ENCODE measurements around the gene CCDC85C.

GRCh38 chr14:99575043-99576023 lies 28.7 kb downstream of the CCDC85C start:
- TF ChIP-seq CTCF (IDR thresholded peaks at IDR 0.05; ENCODE audit: low read depth, low read length, missing input control) = no peak
- no peak for TF ChIP-seq TAF1 (conservative IDR thresholded peaks at IDR 0.05)
- no peak for TF ChIP-seq FOXA1 (IDR thresholded peaks at IDR 0.05)
- TF ChIP-seq FOXA2 (IDR thresholded peaks at IDR 0.05) = no peak

Data from liver (tissue), 3 donors.